H9 (cell line): ENCODE measurements around the gene RASA2. TPM values are rescaled to one million over a fixed set of nuclear protein-coding genes. Genes with fewer than 3 reads are reported as not detected.

Experiments used
- DNase-seq: peaks from one replicate; pipeline ENCODE4 v3.0.0-alpha.2; 2017
- H2AFZ ChIP-seq: one replicate; pipeline ENCODE4 v1.6.1; 2013; ENCODE audit warnings: mild to moderate bottlenecking, low read length, control low read depth, moderate library complexity
- H2AK5ac ChIP-seq: 2 replicates; pipeline ENCODE4 v1.6.1; 2013; ENCODE audit warnings: low read length, control low read depth, mixed read lengths; ENCODE audit not compliant: insufficient read length
- H2BK120ac ChIP-seq: one replicate; pipeline ENCODE4 v1.6.1; 2013; ENCODE audit warnings: low read depth, mild to moderate bottlenecking, low read length, control low read depth, inconsistent platforms; ENCODE audit not compliant: poor library complexity, severe bottlenecking
- H2BK12ac ChIP-seq: 2 replicates; pipeline ENCODE4 v1.6.1; 2013; ENCODE audit warnings: low read length, control low read depth, mixed read lengths, low read depth; ENCODE audit not compliant: insufficient read length
- H2BK15ac ChIP-seq: 2 replicates; pipeline ENCODE4 v1.6.1; 2013; ENCODE audit warnings: low read depth, low read length, control low read depth
- H2BK20ac ChIP-seq: one replicate; pipeline ENCODE4 v1.6.1; 2013; ENCODE audit warnings: low read depth, mild to moderate bottlenecking, low read length, control low read depth, inconsistent platforms; ENCODE audit not compliant: poor library complexity, severe bottlenecking
- H2BK5ac ChIP-seq: 2 replicates; pipeline ENCODE4 v1.6.1; 2013; ENCODE audit warnings: low read length, control low read depth, mixed read lengths; ENCODE audit not compliant: insufficient read length
- H3K14ac ChIP-seq: 2 replicates; pipeline ENCODE4 v1.6.1; 2013; ENCODE audit warnings: low read length, control low read depth; ENCODE audit not compliant: insufficient read depth
- H3K18ac ChIP-seq: 2 replicates; pipeline ENCODE4 v1.6.1; 2013; ENCODE audit warnings: low read depth, mild to moderate bottlenecking, mixed read lengths, low read length, control low read depth; ENCODE audit not compliant: insufficient read length
- H3K23ac ChIP-seq: 2 replicates; pipeline ENCODE4 v1.6.1; 2013; ENCODE audit warnings: low read length, control low read depth, mixed read lengths, low read depth; ENCODE audit not compliant: insufficient read length
- H3K23me2 ChIP-seq: 2 replicates; pipeline ENCODE4 v1.6.1; 2013; ENCODE audit warnings: low read depth, mild to moderate bottlenecking, mixed read lengths, low read length, control low read depth; ENCODE audit not compliant: insufficient read length, poor library complexity, severe bottlenecking
- H3K27ac ChIP-seq: 2 replicates; pipeline ENCODE4 v1.5.1; 2013; ENCODE audit warnings: low read length, control low read depth, mixed read lengths, low read depth; ENCODE audit not compliant: insufficient read length
- H3K27me3 ChIP-seq: 2 replicates; pipeline ENCODE4 v1.6.1; 2013; ENCODE audit warnings: low read length, control low read depth, inconsistent platforms; ENCODE audit not compliant: insufficient read depth
- H3K4ac ChIP-seq: 2 replicates; pipeline ENCODE4 v1.6.1; 2013; ENCODE audit warnings: low read depth, mild to moderate bottlenecking, control low read depth, inconsistent platforms, low read length, moderate library complexity
- H3K4me1 ChIP-seq: 2 replicates; pipeline ENCODE4 v1.6.1; 2013; ENCODE audit warnings: low read length, control low read depth, inconsistent platforms; ENCODE audit not compliant: insufficient read depth
- H3K4me2 ChIP-seq: 2 replicates; pipeline ENCODE4 v1.6.1; 2013; ENCODE audit warnings: low read length, control low read depth, mixed read lengths; ENCODE audit not compliant: insufficient read length, insufficient read depth
- H3K56ac ChIP-seq: 2 replicates; pipeline ENCODE4 v1.6.1; 2013; ENCODE audit warnings: low read depth, mild to moderate bottlenecking, mixed read lengths, low read length, control low read depth; ENCODE audit not compliant: insufficient read length
- H3K79me1 ChIP-seq: 2 replicates; pipeline ENCODE4 v1.6.1; 2013; ENCODE audit warnings: low read depth, mild to moderate bottlenecking, moderate library complexity, low read length, control low read depth, inconsistent platforms; ENCODE audit not compliant: insufficient read depth, poor library complexity, severe bottlenecking
- H3K79me2 ChIP-seq: 2 replicates; pipeline ENCODE4 v1.6.1; 2013; ENCODE audit warnings: low read length, control low read depth, inconsistent platforms; ENCODE audit not compliant: insufficient read depth
- H3K9ac ChIP-seq: 2 replicates; pipeline ENCODE4 v1.6.1; 2013; ENCODE audit warnings: low read length, control low read depth, mixed read lengths; ENCODE audit not compliant: insufficient read length; ENCODE audit errors: extremely low read depth
- H3K9me3 ChIP-seq: one replicate; pipeline ENCODE4 v1.6.1; 2013; ENCODE audit warnings: low read depth, low read length, inconsistent platforms; ENCODE audit not compliant: control insufficient read depth
- H3T11ph ChIP-seq: one replicate; pipeline ENCODE4 v1.6.1; 2013; ENCODE audit warnings: mild to moderate bottlenecking, low read length, control low read depth, inconsistent platforms
- H4K20me1 ChIP-seq: one replicate; pipeline ENCODE4 v1.6.1; 2013; ENCODE audit not compliant: control insufficient read depth, insufficient read length, insufficient read depth
- H4K5ac ChIP-seq: 2 replicates; pipeline ENCODE4 v1.6.1; 2013; ENCODE audit warnings: low read depth, mild to moderate bottlenecking, mixed read lengths, low read length, control low read depth; ENCODE audit not compliant: insufficient read length
- H4K8ac ChIP-seq: replicated peaks from 2 replicates; pipeline ENCODE4 v1.6.1; 2013; ENCODE audit warnings: low read length, control low read depth, mixed read lengths, low read depth; ENCODE audit not compliant: insufficient read length
- H4K91ac ChIP-seq: 2 replicates; pipeline ENCODE4 v1.6.1; 2013; ENCODE audit warnings: low read depth, mild to moderate bottlenecking, moderate library complexity, mixed read lengths, low read length, control low read depth; ENCODE audit not compliant: insufficient read length
- H3K27ac Mint-ChIP-seq, 3 experiments: 2 replicates in 2 of 3; 3 replicates in 1 of 3; pipeline ENCODE4 v1.8.0; 2020 to 2021; ENCODE audit warnings: mixed read lengths in 3 of 3, mild to moderate bottlenecking in 1 of 3, moderate library complexity in 1 of 3
- H3K27me3 Mint-ChIP-seq: 2 replicates; pipeline ENCODE4 v1.8.0; 2021; ENCODE audit warnings: low read depth, mild to moderate bottlenecking, moderate library complexity, mixed read lengths
- H3K36me3 Mint-ChIP-seq, 3 experiments: 2 replicates in 2 of 3; 3 replicates in 1 of 3; pipeline ENCODE4 v1.8.0; 2020 to 2021; ENCODE audit warnings: low read depth in 3 of 3, mixed read lengths in 3 of 3; ENCODE audit not compliant: insufficient read depth in 1 of 3
- H3K4me1 Mint-ChIP-seq, 2 experiments: 2 replicates each; pipeline ENCODE4 v1.8.0; 2020; ENCODE audit warnings: mixed read lengths in 2 of 2
- H3K4me3 Mint-ChIP-seq, 2 experiments: 2 replicates in 1 of 2; 3 replicates in 1 of 2; pipeline ENCODE4 v1.8.0; 2020 to 2021; ENCODE audit warnings: mild to moderate bottlenecking in 2 of 2, mixed read lengths in 2 of 2, moderate library complexity in 1 of 2
- H3K9me3 Mint-ChIP-seq, 2 experiments: 2 replicates in 1 of 2; 3 replicates in 1 of 2; pipeline ENCODE4 v1.8.0; 2020; ENCODE audit warnings: mild to moderate bottlenecking in 2 of 2, mixed read lengths in 2 of 2, moderate library complexity in 1 of 2
- CTCF ChIP-seq: fragments of 200-600 bp; sonication (generic); conservative IDR thresholded peaks from 3 replicates; pipeline ENCODE4 v1.8.0; 2021; ENCODE audit warnings: antibody characterized with exemption, mild to moderate bottlenecking
- WGBS: extraction: QIAGEN DNeasy Blood & Tissue Kit; methylation state at CpG from one replicate; pipeline ENCODE4 v1.1.7; 2013; ENCODE audit warnings: missing lambda C conversion rate, low lambda C conversion rate, mixed read lengths; ENCODE audit not compliant: insufficient read length; ENCODE audit errors: extremely low coverage; 5-methylcytosine and 5-hydroxymethylcytosine counted together
- total RNA-seq: library from RNA; stranded (reverse); gene quantifications from 2 replicates; pipeline ENCODE4 v1.2.1, GENCODE V29; 2021

The RASA2 gene
- total RNA-seq, 1 experiment from 2014 or later: 24.4 TPM

- Histone ChIP-seq H3K56ac (no peak overlapping the region), H2AK5ac (no peak overlapping the region), H3K27ac (no peak overlapping the region), H2BK5ac (no peak overlapping the region), H4K5ac (no peak overlapping the region), H2BK120ac (no peak overlapping the region), H3K27me3 (no peaks in the 10 kb centered on the region), H3K4me2 (no peak overlapping the region), H4K8ac (no peak overlapping the region), H3K4ac (no peak overlapping the region), H3K9me3 (no peaks in the 10 kb centered on the region), H2BK15ac (no peak overlapping the region), H3K18ac (no peak overlapping the region), H3K9ac (no peak overlapping the region), H3K79me2 (no peaks in the 10 kb centered on the region), H3K23me2 (no peaks in the 10 kb centered on the region), H2AFZ (no peak overlapping the region), H3K79me1 (no peaks in the 10 kb centered on the region), H2BK20ac (no peak overlapping the region), H2BK12ac (no peak overlapping the region), H3K14ac (no peak overlapping the region), H3K4me1 (no peaks in the 10 kb centered on the region), H4K91ac (no peak overlapping the region), H3T11ph (no peak overlapping the region), H4K20me1 (no peaks in the 10 kb centered on the region), H3K23ac (no peak overlapping the region)
- Mint-ChIP-seq H3K27ac (no peak overlapping the region), H3K4me3 (no peak overlapping the region), H3K4me1 (no peaks in the 10 kb centered on the region), H3K36me3 (peaks cover 0 to 5% (median 2%) of the 10 kb centered on the region in 3 experiments; a peak in 2 of 7 replicates), H3K9me3 (peaks cover 10 to 16% of the 10 kb centered on the region in 2 experiments), H3K27me3 (peaks cover 10% of the 10 kb centered on the region)
- WGBS: no CpG with 5 or more reads among the region's 2 CpGs
- no peak for TF ChIP-seq CTCF
- DNase-seq: no peak
Measured at GRCh38 chr3:141476033-141476432, 10.8 kb upstream of the RASA2 start.
